Activated naive CD8-positive, alpha-beta T cell treated with anti-CD3 and anti-CD28 coated beads, Interleukin-2, amount 50 U/mL, for 24 hours (primary cell): ENCODE data around the gene TGM5.
"Not testable (repeated sequence)": the region's sequence is repeated elsewhere in the genome, so short reads cannot be mapped to it uniquely, and the experiment has no call there.

ENCODE experiments used
- ATAC-seq: fragments of 150-1000 bp; cut with Tn5 transposase; one replicate; pipeline ENCODE4 v1.10.0; 2021
- DNase-seq: peaks from one replicate; pipeline ENCODE4 v3.0.0; 2021
- H3K27ac Mint-ChIP-seq: one replicate; pipeline ENCODE4 v1.8.0; 2021; ENCODE audit warnings: mild to moderate bottlenecking, mixed read lengths
- H3K27me3 Mint-ChIP-seq: one replicate; pipeline ENCODE4 v1.8.0; 2021; ENCODE audit warnings: mixed read lengths
- H3K36me3 Mint-ChIP-seq: one replicate; pipeline ENCODE4 v1.8.0; 2021; ENCODE audit warnings: low read depth, mixed read lengths
- H3K4me1 Mint-ChIP-seq: one replicate; pipeline ENCODE4 v1.8.0; 2021; ENCODE audit warnings: mixed read lengths
- H3K4me3 Mint-ChIP-seq: one replicate; pipeline ENCODE4 v1.8.0; 2021; ENCODE audit warnings: mild to moderate bottlenecking, moderate library complexity, mixed read lengths
- H3K9me3 Mint-ChIP-seq: one replicate; pipeline ENCODE4 v1.8.0; 2021; ENCODE audit warnings: mixed read lengths

Gene TGM5

GRCh38 chr15:43281926-43282602, 15.3 kb upstream of the TGM5 start:
- ATAC-seq: no peak

DNA sequence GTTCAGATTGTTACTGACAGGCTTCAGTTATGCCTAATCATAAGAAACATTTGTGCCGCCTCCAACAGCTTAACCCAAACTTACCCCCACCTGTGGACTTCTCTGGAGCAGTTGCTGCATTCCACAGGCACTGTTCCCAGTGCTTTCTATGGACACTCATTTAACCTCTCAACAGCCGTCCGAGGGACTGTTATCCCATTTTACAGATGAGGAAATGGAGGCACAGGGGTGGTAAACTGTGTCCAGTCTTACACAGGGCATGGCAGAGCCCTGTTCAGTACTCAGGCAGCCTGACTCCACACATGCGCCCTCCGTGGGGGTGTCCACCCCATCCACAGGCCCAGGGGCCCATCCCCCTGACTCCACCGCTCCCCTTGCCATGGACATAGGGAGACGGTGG, 14.3 kb upstream of the TGM5 start:
- H3K36me3 Mint-ChIP-seq: no peaks in the 10 kb centered on the region
- H3K27me3 Mint-ChIP-seq: peaks cover 2% of the 10 kb centered on the region
- H3K4me3 Mint-ChIP-seq: no peak overlapping the region
- DNase-seq (no peak), ATAC-seq (no peak)
- H3K9me3 Mint-ChIP-seq: no peaks in the 10 kb centered on the region
- no peak overlapping the region for H3K27ac Mint-ChIP-seq
- no peaks in the 10 kb centered on the region for H3K4me1 Mint-ChIP-seq

More at GRCh38 chr15:43281926-43282602, 15.3 kb upstream of the TGM5 start:
- no peak overlapping the region for H3K4me3 Mint-ChIP-seq
- peaks cover 2% of the 10 kb centered on the region for H3K27me3 Mint-ChIP-seq
- H3K9me3 Mint-ChIP-seq: no peaks in the 10 kb centered on the region
- no peak overlapping the region for H3K27ac Mint-ChIP-seq
- no peak for DNase-seq
- no peaks in the 10 kb centered on the region for H3K36me3 Mint-ChIP-seq
- no peaks in the 10 kb centered on the region for H3K4me1 Mint-ChIP-seq

- no peak overlapping the region for H3K4me3 Mint-ChIP-seq
- H3K9me3 Mint-ChIP-seq: no peaks in the 10 kb centered on the region
- no peak for DNase-seq
- H3K27ac Mint-ChIP-seq: no peak overlapping the region
- no peak for ATAC-seq
- no peaks in the 10 kb centered on the region for H3K36me3 Mint-ChIP-seq
- no peaks in the 10 kb centered on the region for H3K4me1 Mint-ChIP-seq
- peaks cover 5% of the 10 kb centered on the region for H3K27me3 Mint-ChIP-seq
Observed at GRCh38 chr15:43279496-43279895, 12.8 kb upstream of the TGM5 start.

GRCh38 chr15:43278869-43279268, 12.1 kb upstream of the TGM5 start:
- ATAC-seq: no peak
- H3K36me3 Mint-ChIP-seq: no peaks in the 10 kb centered on the region
- H3K4me3 Mint-ChIP-seq: no peak overlapping the region
- no peaks in the 10 kb centered on the region for H3K4me1 Mint-ChIP-seq
- no peaks in the 10 kb centered on the region for H3K9me3 Mint-ChIP-seq
- no peak for DNase-seq
- peaks cover 8% of the 10 kb centered on the region for H3K27me3 Mint-ChIP-seq
- no peak overlapping the region for H3K27ac Mint-ChIP-seq

DNA sequence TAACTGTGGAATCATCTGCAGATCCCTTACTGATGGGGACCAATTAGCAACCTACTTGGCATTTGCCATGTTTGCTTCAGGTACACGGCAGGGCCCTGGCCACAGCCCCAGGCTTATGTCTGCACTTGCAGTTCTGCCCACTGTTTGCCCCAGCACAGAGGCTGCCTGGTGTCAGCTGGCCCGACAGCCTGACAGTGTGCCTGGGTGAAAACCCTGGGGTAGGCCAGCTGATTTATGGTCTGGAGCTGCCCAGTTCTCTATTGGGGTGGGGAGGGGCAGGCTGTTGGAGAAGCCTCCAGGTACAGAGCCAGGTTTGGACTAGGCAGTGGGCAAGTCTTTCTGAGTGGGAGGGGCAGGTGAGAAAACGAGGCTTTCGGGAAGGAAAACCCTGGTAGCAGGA, 11.2 kb upstream of the TGM5 start:
- H3K27me3 Mint-ChIP-seq: peaks cover 7% of the 10 kb centered on the region

GRCh38 chr15:43277231-43277823, 10.6 kb upstream of the TGM5 start:
- H3K36me3 Mint-ChIP-seq: no peaks in the 10 kb centered on the region
- no peak overlapping the region for H3K4me3 Mint-ChIP-seq
- ATAC-seq (no peak), DNase-seq (no peak)
- peaks cover 2% of the 10 kb centered on the region for H3K9me3 Mint-ChIP-seq
- no peaks in the 10 kb centered on the region for H3K4me1 Mint-ChIP-seq
- H3K27me3 Mint-ChIP-seq: peaks cover 6% of the 10 kb centered on the region
- no peak overlapping the region for H3K27ac Mint-ChIP-seq

More for the DNA sequence above, 11.2 kb upstream of the TGM5 start:
- no peaks in the 10 kb centered on the region for H3K4me1 Mint-ChIP-seq
- no peaks in the 10 kb centered on the region for H3K9me3 Mint-ChIP-seq
- DNase-seq (no peak), ATAC-seq (no peak)
- no peak overlapping the region for H3K4me3 Mint-ChIP-seq
- H3K27ac Mint-ChIP-seq: no peak overlapping the region
- H3K36me3 Mint-ChIP-seq: no peaks in the 10 kb centered on the region

GRCh38 chr15:43276563-43277200, 10.0 kb upstream of the TGM5 start:
- DNase-seq (no peak), ATAC-seq (no peak)
- H3K36me3 Mint-ChIP-seq: no peaks in the 10 kb centered on the region
- H3K9me3 Mint-ChIP-seq: peaks cover 6% of the 10 kb centered on the region
- H3K4me1 Mint-ChIP-seq: no peaks in the 10 kb centered on the region
- H3K4me3 Mint-ChIP-seq: no peak overlapping the region
- no peak overlapping the region for H3K27ac Mint-ChIP-seq
- H3K27me3 Mint-ChIP-seq: peaks cover 6% of the 10 kb centered on the region

DNA sequence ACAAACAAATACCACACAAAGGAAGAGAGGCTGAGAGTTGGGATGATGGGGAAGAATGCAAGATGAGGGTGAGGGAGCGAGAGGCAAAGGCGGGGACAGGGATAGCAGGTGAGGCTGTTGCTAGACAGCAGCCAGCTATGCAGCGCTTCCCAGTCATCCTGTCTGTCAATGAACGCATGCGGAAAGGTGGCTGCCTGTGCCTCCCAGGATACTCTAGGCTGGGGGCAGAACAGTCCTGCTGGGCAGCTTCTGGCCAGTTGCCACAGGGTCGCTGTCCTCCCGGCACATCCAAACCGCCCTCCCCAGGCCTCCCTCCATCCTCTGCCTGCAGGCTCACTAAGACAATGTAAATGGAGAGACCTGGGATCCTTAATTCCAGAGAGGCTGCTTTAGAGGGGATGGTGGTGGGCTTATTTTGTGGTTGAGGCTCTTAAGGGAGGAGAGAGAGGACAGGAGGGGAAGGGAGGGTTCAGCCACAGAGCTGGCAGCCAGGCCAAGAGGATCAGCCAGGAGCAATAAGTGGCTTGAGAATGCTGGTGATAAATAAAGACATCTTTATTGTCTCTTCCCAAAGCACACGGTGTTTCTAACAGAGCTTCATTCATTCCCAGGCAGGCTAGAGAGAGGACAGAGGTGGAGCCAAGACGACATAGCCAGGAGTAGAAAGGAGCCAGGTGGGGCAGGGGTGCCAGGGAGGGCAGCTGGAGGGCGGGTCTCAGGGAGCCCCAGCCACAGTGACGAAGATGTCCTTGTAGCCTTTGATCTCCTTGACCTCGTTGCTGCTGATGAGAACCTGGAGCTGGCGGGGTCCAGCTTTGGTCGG, 9.2 kb upstream of the TGM5 start:
- no peak for ATAC-seq
- Mint-ChIP-seq H3K27ac (no peak overlapping the region), H3K36me3 (no peaks in the 10 kb centered on the region), H3K4me1 (peaks cover 4% of the 10 kb centered on the region), H3K4me3 (no peak overlapping the region), H3K27me3 (peaks cover 6% of the 10 kb centered on the region), H3K9me3 (peaks cover 6% of the 10 kb centered on the region)
- DNase-seq: no peak

- no peak for DNase-seq
- Mint-ChIP-seq H3K36me3 (no peaks in the 10 kb centered on the region), H3K4me3 (no peak overlapping the region), H3K4me1 (peaks cover 10% of the 10 kb centered on the region), H3K27me3 (peaks cover 6% of the 10 kb centered on the region), H3K27ac (no peak overlapping the region), H3K9me3 (peaks cover 6% of the 10 kb centered on the region)
- ATAC-seq: no peak
Observed at GRCh38 chr15:43274136-43274535, 7.4 kb upstream of the TGM5 start.

DNA sequence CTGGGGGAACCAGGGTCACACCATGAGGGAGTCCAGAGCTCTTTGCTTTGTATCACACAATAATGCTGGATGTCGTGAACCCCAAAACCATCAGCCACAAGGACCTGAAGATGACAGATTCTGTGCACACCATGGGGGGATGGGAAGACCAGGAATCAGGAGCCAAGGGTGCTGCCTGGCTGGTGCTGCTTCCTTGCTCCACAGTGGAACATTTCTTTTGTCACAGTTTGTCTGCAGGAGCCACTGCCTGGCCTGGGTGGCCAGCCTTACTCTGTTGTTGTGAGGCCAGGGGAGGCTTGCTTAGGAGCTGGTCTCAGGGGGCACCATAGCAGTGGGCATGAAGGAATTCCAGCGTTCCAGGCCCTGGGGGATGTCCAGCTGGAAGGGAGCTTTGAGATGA, 6.5 kb upstream of the TGM5 start:
- peaks cover 10% of the 10 kb centered on the region for H3K4me1 Mint-ChIP-seq

DNA sequence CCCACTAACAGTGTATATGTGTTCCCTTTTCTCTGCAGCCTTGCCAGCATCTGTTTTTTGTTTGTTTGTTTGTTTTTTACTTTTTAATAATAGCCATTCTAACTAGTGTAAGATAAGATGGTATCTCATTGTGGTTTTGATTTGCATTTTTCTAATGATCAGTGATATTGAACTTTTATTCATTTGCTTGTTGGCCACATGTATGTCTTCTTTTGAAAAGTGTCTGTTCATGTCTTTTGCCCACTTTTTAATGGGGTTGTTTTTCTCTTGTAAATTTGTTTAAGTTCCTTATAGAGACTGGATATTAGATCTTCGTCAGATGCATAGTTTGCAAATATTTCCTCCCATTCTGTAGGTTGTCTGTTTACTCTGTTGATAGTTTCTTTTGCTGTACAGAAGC, 5.2 kb upstream of the TGM5 start:
- not testable (repeated sequence) for H3K36me3 Mint-ChIP-seq, ATAC-seq, H3K27ac Mint-ChIP-seq, DNase-seq, H3K9me3 Mint-ChIP-seq, H3K4me3 Mint-ChIP-seq
- Mint-ChIP-seq H3K4me1 (peaks cover 10% of the 10 kb centered on the region), H3K27me3 (peaks cover 10% of the 10 kb centered on the region)

More for the DNA sequence above, 6.5 kb upstream of the TGM5 start:
- Mint-ChIP-seq H3K27ac (no peak overlapping the region), H3K36me3 (no peaks in the 10 kb centered on the region), H3K4me3 (no peak overlapping the region), H3K9me3 (peaks cover 6% of the 10 kb centered on the region), H3K27me3 (peaks cover 8% of the 10 kb centered on the region)
- ATAC-seq (no peak), DNase-seq (no peak)

DNA sequence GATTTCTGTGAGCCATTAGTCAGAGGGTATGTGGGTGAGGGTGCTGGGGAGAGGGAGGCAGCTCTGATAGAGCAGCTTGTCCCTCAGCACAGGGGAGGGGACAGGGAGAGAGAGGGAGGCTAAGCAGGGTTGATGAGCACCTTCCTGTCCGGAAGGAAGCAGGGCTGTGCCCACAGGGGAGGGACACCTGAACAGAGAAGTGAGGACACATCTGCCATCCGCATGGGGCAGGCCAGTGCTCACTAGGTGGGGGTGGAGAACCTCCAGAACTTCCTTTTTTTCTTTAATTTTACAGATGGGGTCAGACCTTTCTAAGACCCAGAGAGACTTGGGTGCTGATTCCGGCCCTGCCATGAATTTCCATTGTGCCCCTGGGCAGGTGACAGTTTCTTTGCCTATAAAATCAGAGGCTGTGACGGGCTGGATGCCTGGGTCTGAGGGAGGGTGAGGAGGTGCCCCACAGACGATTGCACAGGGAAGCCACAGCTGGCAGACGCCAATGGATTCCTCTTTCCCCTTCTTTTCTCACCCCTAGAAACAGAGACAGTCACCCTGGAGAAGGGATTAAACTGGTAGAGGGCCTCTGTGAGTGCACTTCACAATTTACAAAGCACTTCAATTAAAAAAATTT, 4.1 kb upstream of the TGM5 start:
- Mint-ChIP-seq H3K27me3 (peaks cover 10% of the 10 kb centered on the region), H3K36me3 (no peaks in the 10 kb centered on the region), H3K27ac (no peak overlapping the region), H3K9me3 (peaks cover 6% of the 10 kb centered on the region), H3K4me1 (peaks cover 10% of the 10 kb centered on the region), H3K4me3 (no peak overlapping the region)
- ATAC-seq: peak; percentile 35
- no peak for DNase-seq

- DNase-seq (no peak), ATAC-seq (peak; percentile 6)
- peaks cover 10% of the 10 kb centered on the region for H3K4me1 Mint-ChIP-seq
- H3K36me3 Mint-ChIP-seq: no peaks in the 10 kb centered on the region
- H3K4me3 Mint-ChIP-seq: no peak overlapping the region
- peaks cover 10% of the 10 kb centered on the region for H3K27me3 Mint-ChIP-seq
- peaks cover 6% of the 10 kb centered on the region for H3K9me3 Mint-ChIP-seq
- H3K27ac Mint-ChIP-seq: no peak overlapping the region
Observed at GRCh38 chr15:43270113-43270665, 3.5 kb upstream of the TGM5 start.
